ENCODE data around the gene THOC1. TPM values are rescaled to one million over a fixed set of nuclear protein-coding genes. Genes with fewer than 3 reads are reported as not detected.

The THOC1 gene
- total and polyA plus RNA-seq, 5 experiments from 2014 or later = 12.4 to 88.5 (median 16.4) TPM

- no peak for ATAC-seq
Observed at GRCh38 chr18:199214-199613, 68.6 kb downstream of the THOC1 start.

DNA sequence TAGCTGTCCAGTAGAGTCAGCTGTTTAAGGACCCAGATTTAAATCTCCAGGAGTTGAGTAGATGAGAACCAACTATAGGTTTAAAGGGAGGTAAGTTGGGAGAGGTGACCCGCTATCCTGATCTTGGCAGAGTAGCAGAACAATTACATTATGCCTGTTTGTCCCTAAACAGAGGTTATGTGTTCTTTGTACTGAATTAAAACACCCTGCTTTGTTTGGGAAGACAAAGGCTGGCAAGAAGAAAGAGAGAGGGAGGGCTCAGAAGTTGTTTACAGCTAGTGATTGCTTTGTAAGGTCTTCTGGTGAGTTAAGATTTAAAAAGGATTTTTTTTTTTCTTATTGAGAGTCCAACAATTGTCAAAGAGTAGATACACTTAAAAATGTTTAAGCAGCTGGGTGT is 72.2 kb downstream of the THOC1 start:
- Mint-ChIP-seq H3K36me3 (peaks cover 0 to 72% (median 12%) of the 10 kb centered on the region in 3 donors), H3K4me3 (no peak overlapping the region), H3K27ac (peak overlapping the region in 3 of 10 donors; percentile 11 to 74 (median 21)), H3K4me1 (peaks cover 0 to 7% (median 5%) of the 10 kb centered on the region in 4 donors), H3K9me3 (no peaks in the 10 kb centered on the region), H3K27me3 (no peaks in the 10 kb centered on the region)
- ATAC-seq (no peak), DNase-seq (no peak)
- POLR2A ChIA-PET = no interaction called here

More at GRCh38 chr18:199214-199613, 68.6 kb downstream of the THOC1 start:
- Mint-ChIP-seq H3K9me3 (no peaks in the 10 kb centered on the region), H3K4me3 (no peak overlapping the region), H3K27me3 (no peaks in the 10 kb centered on the region), H3K4me1 (peaks cover 0 to 7% (median 3%) of the 10 kb centered on the region in 4 donors), H3K27ac (no peak overlapping the region), H3K36me3 (peaks cover 0 to 80% (median 24%) of the 10 kb centered on the region in 3 donors)
- DNase-seq = no peak
- POLR2A ChIA-PET = no interaction called here

DNA sequence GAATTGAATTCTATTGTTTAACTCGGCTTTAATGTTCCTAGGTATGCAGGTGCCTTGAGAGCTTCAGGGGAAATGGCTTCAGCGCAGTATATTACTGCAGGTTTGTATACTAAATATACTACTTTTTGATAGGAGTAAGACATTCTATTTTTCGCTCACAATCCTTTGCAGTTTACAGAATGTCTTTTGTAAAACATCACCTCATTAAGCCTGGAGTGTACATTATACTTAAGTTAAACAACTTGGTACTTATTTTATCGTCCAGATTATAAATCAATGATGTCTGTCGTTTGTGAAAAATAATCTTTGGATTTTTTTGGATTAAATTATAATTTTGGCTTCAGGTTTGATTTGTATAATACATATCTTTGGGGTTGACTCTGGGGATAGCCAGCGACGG is 75.0 kb downstream of the THOC1 start:
- Mint-ChIP-seq H3K27me3 (no peaks in the 10 kb centered on the region), H3K36me3 (peaks cover 0 to 69% (median 13%) of the 10 kb centered on the region in 3 donors), H3K27ac (no peak overlapping the region), H3K4me3 (no peak overlapping the region), H3K4me1 (peaks cover 5 to 18% (median 15%) of the 10 kb centered on the region in 4 donors), H3K9me3 (no peaks in the 10 kb centered on the region)
- POLR2A ChIA-PET = no interaction called here
- DNase-seq (no peak), ATAC-seq (no peak)

- Mint-ChIP-seq H3K27ac (peak overlapping the region in 2 of 10 donors; percentile 14 to 66), H3K36me3 (peaks cover 0 to 65% (median 9%) of the 10 kb centered on the region in 3 donors), H3K9me3 (no peaks in the 10 kb centered on the region), H3K27me3 (no peaks in the 10 kb centered on the region), H3K4me1 (peaks cover 7 to 24% (median 17%) of the 10 kb centered on the region in 4 donors), H3K4me3 (no peak overlapping the region)
- POLR2A ChIA-PET = no interaction called here
- DNase-seq = no peak
- no peak for ATAC-seq
Observed at GRCh38 chr18:191725-192124, 76.1 kb downstream of the THOC1 start.

- Mint-ChIP-seq H3K27me3 (no peaks in the 10 kb centered on the region), H3K9me3 (no peaks in the 10 kb centered on the region), H3K4me3 (no peak overlapping the region), H3K36me3 (peaks cover 0 to 68% (median 6%) of the 10 kb centered on the region in 3 donors), H3K27ac (peak overlapping the region in 2 of 10 donors; percentile 18 to 64), H3K4me1 (peaks cover 5 to 26% (median 17%) of the 10 kb centered on the region in 4 donors)
- ATAC-seq (no peak), DNase-seq (no peak)
- POLR2A ChIA-PET = no interaction called here
Observed at GRCh38 chr18:189254-189653, 78.6 kb downstream of the THOC1 start.

DNA sequence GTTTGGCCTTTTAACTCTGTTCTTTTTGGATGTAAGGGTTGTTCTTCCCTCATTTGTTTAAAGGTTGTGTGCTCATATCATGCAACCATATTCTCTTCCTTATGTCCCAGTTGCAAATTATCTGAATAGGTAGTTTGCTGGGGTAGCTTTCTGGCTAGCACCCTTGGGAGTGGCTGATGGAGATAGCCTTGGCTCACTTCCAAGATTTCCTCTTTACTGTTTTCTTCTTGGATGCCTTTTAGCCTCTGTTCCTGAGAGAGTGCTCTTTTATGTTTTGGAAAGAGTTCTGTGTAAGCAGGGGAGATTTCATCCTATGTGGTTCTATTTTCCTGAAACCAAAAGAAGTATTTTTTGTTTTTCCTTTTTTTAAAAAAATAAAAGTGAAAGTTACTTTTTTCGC is 84.1 kb downstream of the THOC1 start:
- POLR2A ChIA-PET = no interaction called here
- H3K27ac Mint-ChIP-seq = peak overlapping the region in 1 of 10 donors; percentile 25
- no peaks in the 10 kb centered on the region for H3K27me3 Mint-ChIP-seq
- H3K4me3 Mint-ChIP-seq = no peak overlapping the region
- H3K36me3 Mint-ChIP-seq = peaks cover 4 to 73% (median 22%) of the 10 kb centered on the region in 3 donors
- H3K9me3 Mint-ChIP-seq = no peaks in the 10 kb centered on the region
- no peak for DNase-seq
- ATAC-seq = no peak
- peaks cover 10 to 27% (median 16%) of the 10 kb centered on the region in 4 donors for H3K4me1 Mint-ChIP-seq

DNA sequence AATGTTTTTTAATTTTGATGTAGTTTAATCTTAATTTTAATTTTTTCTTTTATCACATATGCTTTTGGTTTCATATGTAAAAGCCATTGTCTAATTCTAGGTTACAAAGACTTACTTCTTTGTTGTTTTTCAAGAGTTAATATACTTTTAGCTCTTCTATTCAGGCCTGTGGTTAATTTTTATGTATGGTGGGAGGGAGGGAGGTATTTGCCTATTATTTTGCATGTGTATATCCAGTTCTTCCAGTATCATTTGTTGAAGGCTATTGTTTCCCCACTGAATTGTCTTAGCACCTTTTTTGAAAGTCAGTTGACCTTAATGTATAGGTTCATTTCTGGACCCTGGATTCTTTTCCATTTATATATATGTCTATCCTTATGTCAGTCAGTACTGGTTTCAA is 86.1 kb downstream of the THOC1 start:
- peaks cover 4 to 70% (median 26%) of the 10 kb centered on the region in 3 donors for H3K36me3 Mint-ChIP-seq
- H3K27me3 Mint-ChIP-seq = no peaks in the 10 kb centered on the region
- POLR2A ChIA-PET = no interaction called here
- DNase-seq = no peak
- no peak for ATAC-seq
- H3K4me1 Mint-ChIP-seq = peaks cover 14 to 32% (median 24%) of the 10 kb centered on the region in 4 donors
- H3K9me3 Mint-ChIP-seq = no peaks in the 10 kb centered on the region
- no peak overlapping the region for H3K4me3 Mint-ChIP-seq
- peak overlapping the region in 2 of 10 donors; percentile 3 to 12 for H3K27ac Mint-ChIP-seq

GRCh38 chr18:179499-179898 is 88.3 kb downstream of the THOC1 start:
- no peaks in the 10 kb centered on the region for H3K9me3 Mint-ChIP-seq
- no peak overlapping the region for H3K27ac Mint-ChIP-seq
- no peaks in the 10 kb centered on the region for H3K27me3 Mint-ChIP-seq
- POLR2A ChIA-PET = no interaction called here
- H3K36me3 Mint-ChIP-seq = peaks cover 4 to 68% (median 24%) of the 10 kb centered on the region in 3 donors
- peaks cover 16 to 46% (median 32%) of the 10 kb centered on the region in 4 donors for H3K4me1 Mint-ChIP-seq
- DNase-seq = no peak
- no peak for ATAC-seq
- peak overlapping the region in 1 of 10 donors; percentile 14 for H3K4me3 Mint-ChIP-seq

DNA sequence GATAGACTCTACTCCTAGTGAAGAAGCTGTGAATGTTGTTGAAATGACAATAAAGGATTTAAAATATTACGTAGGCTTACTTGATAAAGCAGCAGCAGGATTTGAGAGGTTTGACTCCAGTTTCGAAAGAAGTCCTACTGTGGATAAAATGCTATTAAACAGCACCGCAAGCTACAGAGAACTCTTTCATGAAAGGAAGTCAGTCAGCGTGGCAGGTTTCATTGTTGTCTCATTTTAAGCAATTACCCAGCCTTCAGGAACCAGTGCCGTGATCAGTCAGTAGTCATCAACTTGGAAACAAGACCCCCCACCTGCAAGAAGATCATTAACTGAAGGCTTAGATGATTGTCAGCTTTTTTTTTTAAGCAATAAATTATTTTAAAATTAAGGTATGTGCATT is 95.5 kb downstream of the THOC1 start:
- Mint-ChIP-seq H3K27ac (peak overlapping the region in 2 of 10 donors; percentile 44 to 76), H3K4me1 (peaks cover 10 to 27% (median 16%) of the 10 kb centered on the region in 4 donors), H3K9me3 (no peaks in the 10 kb centered on the region), H3K27me3 (no peaks in the 10 kb centered on the region), H3K4me3 (no peak overlapping the region), H3K36me3 (peaks cover 0 to 79% (median 12%) of the 10 kb centered on the region in 3 donors)
- ATAC-seq (no peak), DNase-seq (no peak)
- POLR2A ChIA-PET = no interaction called here

Other genes with a start within 250 kb of the THOC1 start
- not detected for gene TUBB8B, start 218.4 kb downstream of the THOC1 start, total RNA-seq
- not detected for gene TUBB8B, start 218.4 kb downstream of the THOC1 start, polyA plus RNA-seq
- gene USP14, start 109.5 kb downstream of the THOC1 start, total RNA-seq = 10 to 100 TPM; 49.3 to 58.8 TPM
- 10 to 100 TPM; 38.0 to 39.0 (median 38.9) TPM for gene USP14, start 109.5 kb downstream of the THOC1 start, polyA plus RNA-seq
- gene COLEC12, start 232.7 kb upstream of the THOC1 start, total RNA-seq = under 1 TPM in 1 of 2 experiments, not detected in 1; 0.13 TPM
- gene COLEC12, start 232.7 kb upstream of the THOC1 start, polyA plus RNA-seq = not detected

Measured in naive thymus-derived CD8-positive, alpha-beta T cell (primary cell).